DND-41 (cell line): ENCODE data around the gene PCDHGB7.

Source experiments
- EZH2 ChIP-seq: IDR thresholded peaks from 3 replicates; pipeline ENCODE4 v1.6.1; 2012; ENCODE audit warnings: borderline replicate concordance, low read depth, mild to moderate bottlenecking, moderate library complexity, low read length, inconsistent platforms; ENCODE audit not compliant: severe bottlenecking
- TF ChIP-seq, protein P1 (sequence below): IDR thresholded peaks from 2 replicates; pipeline ENCODE4 v1.5.1; 2012; ENCODE audit warnings: borderline replicate concordance, low read length, moderate library complexity, mild to moderate bottlenecking; ENCODE audit not compliant: poor library complexity, severe bottlenecking; ENCODE audit errors: extremely low read depth

DNA sequence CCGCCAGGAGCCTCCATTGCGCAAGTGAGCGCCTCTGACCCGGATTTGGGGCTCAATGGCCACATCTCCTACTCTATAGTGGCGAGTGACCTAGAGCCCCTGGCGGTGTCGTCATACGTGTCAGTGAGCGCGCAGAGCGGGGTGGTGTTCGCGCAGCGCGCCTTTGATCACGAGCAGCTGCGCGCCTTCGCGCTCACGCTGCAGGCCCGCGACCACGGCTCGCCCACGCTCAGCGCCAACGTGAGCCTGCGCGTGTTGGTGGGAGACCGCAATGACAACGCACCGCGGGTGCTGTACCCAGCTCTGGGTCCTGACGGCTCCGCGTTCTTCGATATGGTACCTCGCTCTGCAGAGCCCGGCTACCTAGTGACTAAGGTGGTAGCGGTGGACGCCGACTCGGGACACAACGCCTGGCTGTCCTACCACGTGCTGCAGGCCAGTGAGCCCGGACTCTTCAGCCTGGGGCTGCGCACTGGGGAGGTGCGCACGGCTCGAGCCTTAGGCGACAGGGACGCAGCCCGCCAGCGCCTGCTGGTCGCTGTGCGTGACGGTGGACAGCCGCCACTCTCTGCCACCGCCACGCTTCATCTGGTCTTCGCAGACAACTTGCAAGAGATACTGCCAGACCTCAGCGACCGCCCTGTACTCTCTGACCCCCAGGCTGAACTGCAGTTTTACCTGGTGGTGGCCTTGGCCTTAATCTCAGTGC is 7.7 kb upstream of the PCDHGB7 start:
- TF ChIP-seq, protein P1, sequence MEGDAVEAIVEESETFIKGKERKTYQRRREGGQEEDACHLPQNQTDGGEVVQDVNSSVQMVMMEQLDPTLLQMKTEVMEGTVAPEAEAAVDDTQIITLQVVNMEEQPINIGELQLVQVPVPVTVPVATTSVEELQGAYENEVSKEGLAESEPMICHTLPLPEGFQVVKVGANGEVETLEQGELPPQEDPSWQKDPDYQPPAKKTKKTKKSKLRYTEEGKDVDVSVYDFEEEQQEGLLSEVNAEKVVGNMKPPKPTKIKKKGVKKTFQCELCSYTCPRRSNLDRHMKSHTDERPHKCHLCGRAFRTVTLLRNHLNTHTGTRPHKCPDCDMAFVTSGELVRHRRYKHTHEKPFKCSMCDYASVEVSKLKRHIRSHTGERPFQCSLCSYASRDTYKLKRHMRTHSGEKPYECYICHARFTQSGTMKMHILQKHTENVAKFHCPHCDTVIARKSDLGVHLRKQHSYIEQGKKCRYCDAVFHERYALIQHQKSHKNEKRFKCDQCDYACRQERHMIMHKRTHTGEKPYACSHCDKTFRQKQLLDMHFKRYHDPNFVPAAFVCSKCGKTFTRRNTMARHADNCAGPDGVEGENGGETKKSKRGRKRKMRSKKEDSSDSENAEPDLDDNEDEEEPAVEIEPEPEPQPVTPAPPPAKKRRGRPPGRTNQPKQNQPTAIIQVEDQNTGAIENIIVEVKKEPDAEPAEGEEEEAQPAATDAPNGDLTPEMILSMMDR, result no peak
- TF ChIP-seq EZH2, result no peak
